Chondrocyte (in vitro differentiated cells): ENCODE data around the gene BPI. TPM values are rescaled to one million over a fixed set of nuclear protein-coding genes. Genes with fewer than 3 reads are reported as not detected.
"Not testable (repeated sequence)": the region's sequence is repeated elsewhere in the genome, so short reads cannot be mapped to it uniquely, and the experiment has no call there.

Experiments used
- DNase-seq: peaks from one replicate; pipeline ENCODE4 v3.0.0; 2021; ENCODE audit warnings: mixed read lengths, low spot score
- H3K27ac Mint-ChIP-seq: one replicate; pipeline ENCODE4 v1.8.0; 2021; ENCODE audit warnings: mild to moderate bottlenecking, moderate library complexity, mixed read lengths; ENCODE audit not compliant: unreplicated experiment
- H3K27me3 Mint-ChIP-seq: 2 replicates; pipeline ENCODE4 v1.8.0; 2021; ENCODE audit warnings: low read depth, mixed read lengths
- H3K36me3 Mint-ChIP-seq: 2 replicates; pipeline ENCODE4 v1.8.0; 2021; ENCODE audit warnings: low read depth, mixed read lengths
- H3K4me1 Mint-ChIP-seq: 2 replicates; pipeline ENCODE4 v1.8.0; 2021; ENCODE audit warnings: low read depth, mild to moderate bottlenecking, mixed read lengths
- H3K4me3 Mint-ChIP-seq: one replicate; pipeline ENCODE4 v1.8.0; 2021; ENCODE audit warnings: mild to moderate bottlenecking, moderate library complexity, mixed read lengths; ENCODE audit not compliant: unreplicated experiment
- H3K9me3 Mint-ChIP-seq: 2 replicates; pipeline ENCODE4 v1.8.0; 2021; ENCODE audit warnings: low read depth, mixed read lengths
- CTCF ChIP-seq: fragments of 200-600 bp; sonication (generic); IDR thresholded peaks from 2 replicates; pipeline ENCODE4 v1.5.0; 2021; ENCODE audit warnings: antibody characterized with exemption, mild to moderate bottlenecking, moderate library complexity
- total RNA-seq: library from RNA; stranded (reverse); gene quantifications from 3 replicates; pipeline ENCODE4 v1.2.1, GENCODE V29; 2021

Gene BPI
- total RNA-seq, 1 donor from 2014 or later: 0.55 TPM

GRCh38 chr20:38308447-38308846 lies 4.5 kb downstream of the BPI start:
- H3K27me3 Mint-ChIP-seq: peaks cover 6% of the 10 kb centered on the region
- no peak for DNase-seq
- H3K4me3 Mint-ChIP-seq: no peak overlapping the region
- peaks cover 4% of the 10 kb centered on the region for H3K4me1 Mint-ChIP-seq
- no peak overlapping the region for H3K27ac Mint-ChIP-seq
- no peaks in the 10 kb centered on the region for H3K36me3 Mint-ChIP-seq
- peaks cover 2% of the 10 kb centered on the region for H3K9me3 Mint-ChIP-seq
- TF ChIP-seq CTCF: no peak

- Mint-ChIP-seq H3K27ac (no peak overlapping the region), H3K4me3 (no peak overlapping the region), H3K9me3 (peaks cover 2% of the 10 kb centered on the region), H3K36me3 (peaks cover 1% of the 10 kb centered on the region), H3K27me3 (peaks cover 6% of the 10 kb centered on the region), H3K4me1 (no peaks in the 10 kb centered on the region)
- no peak for TF ChIP-seq CTCF
- DNase-seq: no peak
Observed at GRCh38 chr20:38311091-38311490, 7.1 kb downstream of the BPI start.

- Mint-ChIP-seq H3K4me3 (no peak overlapping the region), H3K9me3 (peaks cover 2% of the 10 kb centered on the region), H3K27ac (no peak overlapping the region), H3K27me3 (peaks cover 7% of the 10 kb centered on the region), H3K4me1 (no peaks in the 10 kb centered on the region), H3K36me3 (peaks cover 2% of the 10 kb centered on the region)
- no peak for DNase-seq
- TF ChIP-seq CTCF: no peak
Observed at GRCh38 chr20:38311491-38311890, 7.5 kb downstream of the BPI start.

GRCh38 chr20:38313676-38314075 lies 9.7 kb downstream of the BPI start:
- no peak for DNase-seq
- no peaks in the 10 kb centered on the region for H3K4me1 Mint-ChIP-seq
- H3K36me3 Mint-ChIP-seq: peaks cover 2% of the 10 kb centered on the region
- H3K9me3 Mint-ChIP-seq: peaks cover 2% of the 10 kb centered on the region
- H3K27ac Mint-ChIP-seq: no peak overlapping the region
- no peak for TF ChIP-seq CTCF
- H3K4me3 Mint-ChIP-seq: no peak overlapping the region
- H3K27me3 Mint-ChIP-seq: peaks cover 7% of the 10 kb centered on the region

- not testable (repeated sequence) for H3K4me3 Mint-ChIP-seq, H3K27me3 Mint-ChIP-seq, H3K4me1 Mint-ChIP-seq, H3K9me3 Mint-ChIP-seq, H3K27ac Mint-ChIP-seq, DNase-seq, H3K36me3 Mint-ChIP-seq
Observed at GRCh38 chr20:38314350-38314749, 10.4 kb downstream of the BPI start.

GRCh38 chr20:38315290-38315966 lies 11.5 kb downstream of the BPI start:
- no peaks in the 10 kb centered on the region for H3K4me1 Mint-ChIP-seq
- peaks cover 2% of the 10 kb centered on the region for H3K36me3 Mint-ChIP-seq
- no peak overlapping the region for H3K27ac Mint-ChIP-seq
- no peaks in the 10 kb centered on the region for H3K9me3 Mint-ChIP-seq
- TF ChIP-seq CTCF: peak; percentile 69
- DNase-seq: no peak
- H3K27me3 Mint-ChIP-seq: peaks cover 5% of the 10 kb centered on the region
- H3K4me3 Mint-ChIP-seq: no peak overlapping the region
